ENCODE results near the gene MSI2.

- TF ChIP-seq CTCF (conservative IDR thresholded peaks at IDR 0.05; ENCODE audit: low read depth in 2 of 2) (no peak), EZH2 (IDR thresholded peaks at IDR 0.05; ENCODE audit: low read depth, unreplicated experiment) (no peak), REST (IDR thresholded peaks at IDR 0.05; ENCODE audit: unreplicated experiment) (no peak)
Observed at GRCh38 chr17:57697197-57697596, 440.9 kb downstream of the MSI2 start.

Data from GM23338 (cell line).